Calu3 (cell line): Measurements from ENCODE around the gene SPRY2. TPM values are rescaled to one million over a fixed set of nuclear protein-coding genes. Genes with fewer than 3 reads are reported as not detected.

ENCODE experiments used
- BruUV-seq: library from RNA; stranded (reverse); fragments of 400-500 nt; replicated peaks from 2 replicates; lab custom pipeline; 2021; lab: Mats Ljungman, UMichigan
- CTCF ChIA-PET: fragments of 300-600 bp; sonication (Branson Sonifier 250); formaldehyde crosslinking; loops from one replicate; lab custom pipeline; 2022; ENCODE audit warnings: antibody characterized with exemption; lab: Charles Lee
- DNase-seq: peaks from one replicate; pipeline ENCODE4 v3.0.0; 2022
- H3K27ac Mint-ChIP-seq: one replicate; pipeline ENCODE4 v1.8.0; 2022; ENCODE audit warnings: mixed read lengths; ENCODE audit not compliant: unreplicated experiment
- H3K27me3 Mint-ChIP-seq: one replicate; pipeline ENCODE4 v1.8.0; 2022; ENCODE audit warnings: mixed read lengths; ENCODE audit not compliant: unreplicated experiment
- H3K36me3 Mint-ChIP-seq: one replicate; pipeline ENCODE4 v1.8.0; 2022; ENCODE audit warnings: mild to moderate bottlenecking, moderate library complexity, mixed read lengths; ENCODE audit not compliant: insufficient read depth, unreplicated experiment
- H3K4me1 Mint-ChIP-seq: one replicate; pipeline ENCODE4 v1.8.0; 2022; ENCODE audit warnings: mild to moderate bottlenecking, low read depth, mixed read lengths; ENCODE audit not compliant: unreplicated experiment
- H3K4me3 Mint-ChIP-seq: one replicate; pipeline ENCODE4 v1.8.0; 2022; ENCODE audit warnings: mild to moderate bottlenecking, low read depth, moderate library complexity, mixed read lengths; ENCODE audit not compliant: unreplicated experiment
- H3K9me3 Mint-ChIP-seq: one replicate; pipeline ENCODE4 v1.8.0; 2022; ENCODE audit warnings: low read depth, mixed read lengths; ENCODE audit not compliant: unreplicated experiment
- intact Hi-C: fragments of 100-400 bp; cut with micrococcal nuclease; formaldehyde crosslinking; loops from one replicate; pipeline ENCODE4 v1.10.0; 2022; ENCODE audit not compliant: unreplicated experiment
- total RNA-seq: library from RNA; stranded (reverse); gene quantifications from 2 replicates; pipeline ENCODE4 v1.2.3, GENCODE V29; 2022
- TF ChIP-seq, protein P1 (sequence below): fragments of 200-600 bp; IDR thresholded peaks from one replicate; pipeline ENCODE4 v1.8.0; 2022; ENCODE audit warnings: antibody characterized with exemption; ENCODE audit not compliant: unreplicated experiment

Gene SPRY2
- total RNA-seq, 1 experiment from 2014 or later: 13.6 TPM

DNA sequence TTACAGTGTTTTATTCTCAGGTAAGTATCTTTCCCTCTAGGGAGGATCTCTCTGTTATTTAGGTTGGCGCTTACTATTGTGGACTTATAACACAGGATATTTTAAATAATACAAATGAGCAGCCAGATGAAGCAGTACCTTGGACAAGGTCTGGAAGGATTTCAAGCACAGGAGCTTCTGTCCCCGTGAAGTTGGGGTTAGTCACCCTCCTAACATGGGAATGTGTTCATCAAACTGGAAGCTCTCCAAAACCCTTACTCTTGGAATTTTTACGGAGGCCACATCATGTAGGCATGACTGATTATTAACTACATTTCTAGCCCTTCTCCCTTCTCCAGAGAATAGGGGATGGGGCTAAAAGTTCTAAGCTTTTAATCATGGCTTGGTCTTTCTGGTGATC lies 38.3 kb upstream of the SPRY2 start:
- Mint-ChIP-seq H3K36me3 (no peaks in the 10 kb centered on the region), H3K4me3 (no peak overlapping the region), H3K4me1 (no peaks in the 10 kb centered on the region), H3K27me3 (no peaks in the 10 kb centered on the region), H3K27ac (no peak overlapping the region), H3K9me3 (no peaks in the 10 kb centered on the region)
- CTCF ChIA-PET: no interaction called here
- no TSS peak for BruUV-seq
- TF ChIP-seq, protein P1, sequence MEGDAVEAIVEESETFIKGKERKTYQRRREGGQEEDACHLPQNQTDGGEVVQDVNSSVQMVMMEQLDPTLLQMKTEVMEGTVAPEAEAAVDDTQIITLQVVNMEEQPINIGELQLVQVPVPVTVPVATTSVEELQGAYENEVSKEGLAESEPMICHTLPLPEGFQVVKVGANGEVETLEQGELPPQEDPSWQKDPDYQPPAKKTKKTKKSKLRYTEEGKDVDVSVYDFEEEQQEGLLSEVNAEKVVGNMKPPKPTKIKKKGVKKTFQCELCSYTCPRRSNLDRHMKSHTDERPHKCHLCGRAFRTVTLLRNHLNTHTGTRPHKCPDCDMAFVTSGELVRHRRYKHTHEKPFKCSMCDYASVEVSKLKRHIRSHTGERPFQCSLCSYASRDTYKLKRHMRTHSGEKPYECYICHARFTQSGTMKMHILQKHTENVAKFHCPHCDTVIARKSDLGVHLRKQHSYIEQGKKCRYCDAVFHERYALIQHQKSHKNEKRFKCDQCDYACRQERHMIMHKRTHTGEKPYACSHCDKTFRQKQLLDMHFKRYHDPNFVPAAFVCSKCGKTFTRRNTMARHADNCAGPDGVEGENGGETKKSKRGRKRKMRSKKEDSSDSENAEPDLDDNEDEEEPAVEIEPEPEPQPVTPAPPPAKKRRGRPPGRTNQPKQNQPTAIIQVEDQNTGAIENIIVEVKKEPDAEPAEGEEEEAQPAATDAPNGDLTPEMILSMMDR: no peak
- no peak for DNase-seq
- intact Hi-C loops: no loop called here

DNA sequence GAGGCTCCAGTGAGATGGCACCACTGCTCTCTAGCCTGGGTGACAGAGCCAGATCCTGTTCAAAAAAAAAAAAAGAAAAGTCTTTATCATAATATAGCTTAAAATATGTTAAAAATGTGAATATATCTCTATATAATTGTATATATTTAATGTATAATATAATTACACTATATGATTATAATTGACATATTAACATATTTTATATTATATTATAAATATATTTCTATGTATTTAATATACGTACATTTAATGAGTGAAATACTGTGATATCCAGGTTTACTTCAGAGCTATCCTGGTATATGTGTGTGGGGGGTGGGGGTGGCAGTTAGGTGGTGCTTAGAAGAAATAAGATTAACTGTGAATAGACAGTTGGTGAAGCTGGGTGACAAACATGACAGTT lies 35.6 kb upstream of the SPRY2 start:
- Mint-ChIP-seq H3K27ac (no peak overlapping the region), H3K36me3 (no peaks in the 10 kb centered on the region), H3K9me3 (no peaks in the 10 kb centered on the region), H3K4me1 (no peaks in the 10 kb centered on the region), H3K4me3 (no peak overlapping the region), H3K27me3 (no peaks in the 10 kb centered on the region)
- no peak for DNase-seq
- TF ChIP-seq, protein P1: no peak
- CTCF ChIA-PET: no interaction called here
- no TSS peak for BruUV-seq
- intact Hi-C loops: no loop called here

DNA sequence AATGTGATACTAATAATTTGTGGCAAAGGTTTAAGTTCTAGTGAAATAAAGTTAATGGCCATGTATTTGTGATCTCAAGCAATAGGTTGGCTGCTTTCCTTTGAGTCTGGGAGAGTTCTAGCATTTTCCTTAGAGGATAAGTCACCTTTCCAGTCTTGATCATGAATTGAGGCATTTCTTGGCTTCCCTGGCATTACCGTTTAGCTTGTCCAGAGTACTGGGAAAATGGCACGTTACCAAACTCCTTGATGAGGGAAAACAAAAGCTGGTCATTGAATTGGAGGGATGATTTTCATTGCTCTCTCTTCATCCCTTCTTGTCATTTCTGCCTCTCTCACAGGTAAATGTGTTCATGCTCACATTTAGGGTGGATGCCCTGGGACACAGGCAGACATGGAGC lies 34.0 kb upstream of the SPRY2 start:
- TF ChIP-seq, protein P1: no peak
- H3K4me3 Mint-ChIP-seq: no peak overlapping the region
- CTCF ChIA-PET: interaction anchor here (0.8 kb wide), 1 partner anchor 13 kb away, joined by 3 read pairs; no protein-coding TSS in a partner anchor
- no TSS peak for BruUV-seq
- intact Hi-C loops: no loop called here
- H3K27me3 Mint-ChIP-seq: no peaks in the 10 kb centered on the region
- no peaks in the 10 kb centered on the region for H3K9me3 Mint-ChIP-seq
- no peaks in the 10 kb centered on the region for H3K4me1 Mint-ChIP-seq
- no peaks in the 10 kb centered on the region for H3K36me3 Mint-ChIP-seq
- no peak for DNase-seq
- H3K27ac Mint-ChIP-seq: no peak overlapping the region

DNA sequence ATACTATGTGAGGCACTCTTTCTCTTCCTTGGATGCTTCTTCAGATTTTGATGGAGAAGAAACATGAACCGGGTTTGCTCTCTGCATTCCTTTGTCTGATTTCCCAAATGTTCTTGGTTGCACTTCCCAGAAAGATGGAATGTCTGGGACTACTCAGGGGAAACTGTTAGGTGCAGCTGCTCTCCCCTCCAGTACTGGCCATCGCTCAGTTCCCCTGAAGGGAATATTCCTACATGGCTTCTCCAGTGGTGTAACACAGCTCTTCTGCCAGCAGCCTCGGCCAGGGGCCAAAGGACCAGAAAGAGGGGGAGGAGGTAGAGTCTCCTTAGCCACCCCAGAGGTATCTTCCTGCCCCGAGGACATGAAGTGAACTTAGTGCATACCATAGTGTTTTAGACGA lies 33.5 kb upstream of the SPRY2 start:
- H3K4me1 Mint-ChIP-seq: no peaks in the 10 kb centered on the region
- no peaks in the 10 kb centered on the region for H3K27me3 Mint-ChIP-seq
- BruUV-seq: no TSS peak
- H3K36me3 Mint-ChIP-seq: no peaks in the 10 kb centered on the region
- TF ChIP-seq, protein P1: no peak
- DNase-seq: no peak
- CTCF ChIA-PET: interaction anchor here (0.8 kb wide), 1 partner anchor 14 kb away, joined by 3 read pairs; no protein-coding TSS in a partner anchor
- no peak overlapping the region for H3K27ac Mint-ChIP-seq
- H3K9me3 Mint-ChIP-seq: no peaks in the 10 kb centered on the region
- intact Hi-C loops: no loop called here
- H3K4me3 Mint-ChIP-seq: no peak overlapping the region
